ENCODE results near the gene TMEM82.

TMEM82 gene

GRCh38 chr1:15736892-15737261 lies 5.4 kb upstream of the TMEM82 start:
- DNase-seq, result no peak

- DNase-seq, result no peak
These were observed 4.7 kb upstream of the TMEM82 start for GRCh38 chr1:15737324-15738319.

GRCh38 chr1:15738416-15739113 lies 3.7 kb upstream of the TMEM82 start:
- no peak for DNase-seq

GRCh38 chr1:15739259-15739658 lies 3.0 kb upstream of the TMEM82 start:
- no peak for DNase-seq

- no peak for DNase-seq
These were observed 2.6 kb upstream of the TMEM82 start for GRCh38 chr1:15739745-15740144.

- DNase-seq, result peak; percentile 39 to 48
These were observed 1.1 kb upstream of the TMEM82 start for GRCh38 chr1:15740924-15741850.

GRCh38 chr1:15744122-15744679 lies 1.9 kb downstream of the TMEM82 start:
- no peak for DNase-seq

- no peak for DNase-seq
These were observed 5.1 kb downstream of the TMEM82 start for GRCh38 chr1:15747378-15747777.

- DNase-seq, result no peak
These were observed 6.0 kb downstream of the TMEM82 start for GRCh38 chr1:15748264-15748663.

GRCh38 chr1:15748690-15749398 lies 6.5 kb downstream of the TMEM82 start:
- DNase-seq, result no peak

DNA sequence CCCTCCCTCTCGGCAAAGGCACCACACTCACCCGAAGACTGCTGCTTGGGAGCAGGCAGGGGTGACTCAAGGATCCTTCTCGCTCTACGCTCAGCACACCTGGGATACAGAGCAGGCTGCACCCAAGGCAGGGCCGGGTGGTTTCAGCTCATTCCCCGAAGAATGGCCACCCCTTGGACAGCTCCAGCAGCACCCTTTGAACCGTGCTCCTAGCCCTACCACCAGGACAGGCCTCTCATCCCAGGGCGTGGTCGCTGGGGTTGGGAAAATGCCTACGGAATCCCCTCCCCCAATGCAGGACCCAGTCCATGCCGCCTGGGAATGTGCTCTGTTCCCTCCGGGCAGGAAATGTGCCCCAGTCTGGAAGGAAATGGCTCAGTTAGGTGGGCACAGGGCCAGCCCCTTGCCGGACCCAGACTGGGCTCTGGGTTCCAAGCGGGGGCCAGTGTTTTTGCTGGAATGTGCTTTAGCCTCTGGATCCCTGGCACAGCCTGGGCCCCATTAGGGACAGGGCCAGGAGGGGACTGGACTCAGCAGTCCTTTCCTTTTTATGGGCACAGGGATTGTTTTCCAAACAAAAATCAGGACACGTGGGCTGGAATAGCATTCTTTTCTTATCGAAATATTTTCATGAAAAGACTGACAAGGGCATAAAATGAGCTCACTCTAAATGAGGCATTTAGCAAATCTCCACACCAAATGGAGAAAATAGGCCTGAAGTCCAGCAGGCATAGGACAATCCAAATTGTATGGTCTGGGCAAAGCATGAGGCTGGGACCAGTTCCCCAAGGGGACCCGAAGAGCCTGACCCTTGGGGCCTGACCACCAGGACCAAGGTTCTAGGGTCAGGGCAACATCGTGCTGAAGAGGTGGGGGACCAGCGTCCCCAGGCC lies 7.3 kb downstream of the TMEM82 start:
- no peak for DNase-seq

DNA sequence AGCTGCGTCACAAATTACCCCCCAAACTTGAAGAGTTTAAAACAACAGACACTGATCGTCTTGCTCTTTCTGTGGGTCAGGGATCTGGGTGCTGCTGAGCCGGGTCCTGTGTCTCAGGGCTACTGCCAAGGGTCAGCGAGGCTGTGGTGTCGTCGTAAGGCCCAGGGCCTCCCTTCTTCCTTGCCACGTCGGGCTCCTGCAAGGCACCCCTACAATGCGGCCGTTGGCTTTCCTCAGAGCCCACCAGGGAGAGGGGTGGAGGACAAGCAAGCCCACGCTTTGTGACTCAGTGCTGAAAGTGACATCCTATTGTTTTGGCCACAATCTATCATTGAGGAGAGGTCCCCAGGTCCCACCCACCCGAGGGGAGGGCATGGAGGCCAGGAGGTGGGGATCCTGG lies 8.6 kb downstream of the TMEM82 start:
- no peak for DNase-seq

GRCh38 chr1:15751717-15752116 lies 9.4 kb downstream of the TMEM82 start:
- DNase-seq, result no peak

GRCh38 chr1:15753776-15754175 lies 11.5 kb downstream of the TMEM82 start:
- no peak for DNase-seq

DNA sequence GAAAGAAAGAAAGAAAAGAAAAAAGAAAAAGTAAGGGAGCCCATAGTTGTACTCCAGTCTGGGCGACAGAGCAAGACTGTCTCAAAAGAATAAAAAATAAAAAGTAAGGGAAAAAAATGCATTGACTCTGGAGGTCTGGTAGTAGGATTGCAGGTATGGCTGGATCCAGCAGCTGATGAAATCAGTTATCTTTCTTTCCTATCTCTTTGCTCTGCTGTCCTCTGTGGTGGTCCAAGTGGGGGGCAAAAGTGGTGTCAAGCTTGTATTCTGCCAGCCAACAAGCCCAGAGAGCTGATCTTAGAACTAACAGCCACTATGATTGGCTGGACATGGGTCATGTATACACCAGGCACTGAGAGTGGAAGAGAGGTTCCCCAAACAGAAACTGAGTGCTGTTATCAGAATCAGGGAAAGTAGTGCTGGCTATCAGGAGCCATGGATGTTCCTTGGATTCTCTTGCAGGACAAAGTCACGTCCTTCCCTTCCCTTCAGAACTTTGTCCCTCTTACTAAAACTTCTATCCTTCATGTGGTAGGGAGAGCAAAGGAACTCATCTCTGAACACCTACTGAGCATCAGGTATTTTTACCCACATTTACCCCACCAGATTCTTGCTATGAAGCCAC lies 12.8 kb downstream of the TMEM82 start:
- no peak for DNase-seq

GRCh38 chr1:15755646-15756040 lies 13.3 kb downstream of the TMEM82 start:
- DNase-seq, result no peak

DNA sequence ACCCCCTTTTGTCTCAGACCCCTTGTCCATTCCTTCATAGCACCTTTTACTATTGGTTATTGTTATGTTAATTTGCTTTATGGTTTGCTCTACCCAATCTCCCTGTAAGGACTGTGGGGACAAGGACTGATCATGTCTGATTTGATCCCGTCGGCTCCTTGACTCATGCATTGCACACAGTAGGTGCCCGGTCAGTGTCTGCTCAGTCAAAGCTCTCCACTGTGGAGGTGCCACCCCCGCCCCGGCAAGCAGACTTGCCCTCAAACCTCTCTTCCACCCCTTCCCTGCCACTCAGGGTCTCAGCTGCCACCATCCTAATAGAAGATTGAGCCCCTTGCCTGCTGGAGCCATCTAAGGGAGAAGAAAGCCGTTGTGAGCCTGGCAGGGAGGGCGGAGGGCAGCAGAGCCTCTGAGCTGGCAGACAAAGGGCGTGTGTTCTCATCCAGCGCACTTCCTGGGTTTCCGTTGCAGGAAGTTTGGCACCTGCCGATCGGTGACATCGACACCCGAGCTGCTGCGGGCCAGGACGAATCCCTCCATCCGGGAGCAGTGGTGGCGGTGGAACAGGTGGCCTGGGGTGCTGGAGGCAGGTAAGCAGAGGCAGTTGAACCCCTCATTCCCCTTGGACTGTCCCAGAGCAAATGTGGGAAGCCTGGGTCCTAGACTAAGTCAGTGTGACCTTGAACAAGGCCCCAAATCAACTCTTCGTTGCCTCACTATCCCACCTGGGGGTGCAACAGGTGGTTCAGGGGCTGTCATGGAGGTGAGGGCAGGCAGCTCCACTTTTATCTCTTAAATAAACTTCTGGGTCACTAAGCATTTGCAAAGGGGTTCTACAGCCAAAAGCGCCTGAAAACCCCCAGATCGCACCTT lies 14.1 kb downstream of the TMEM82 start:
- DNase-seq, result no peak

DNA sequence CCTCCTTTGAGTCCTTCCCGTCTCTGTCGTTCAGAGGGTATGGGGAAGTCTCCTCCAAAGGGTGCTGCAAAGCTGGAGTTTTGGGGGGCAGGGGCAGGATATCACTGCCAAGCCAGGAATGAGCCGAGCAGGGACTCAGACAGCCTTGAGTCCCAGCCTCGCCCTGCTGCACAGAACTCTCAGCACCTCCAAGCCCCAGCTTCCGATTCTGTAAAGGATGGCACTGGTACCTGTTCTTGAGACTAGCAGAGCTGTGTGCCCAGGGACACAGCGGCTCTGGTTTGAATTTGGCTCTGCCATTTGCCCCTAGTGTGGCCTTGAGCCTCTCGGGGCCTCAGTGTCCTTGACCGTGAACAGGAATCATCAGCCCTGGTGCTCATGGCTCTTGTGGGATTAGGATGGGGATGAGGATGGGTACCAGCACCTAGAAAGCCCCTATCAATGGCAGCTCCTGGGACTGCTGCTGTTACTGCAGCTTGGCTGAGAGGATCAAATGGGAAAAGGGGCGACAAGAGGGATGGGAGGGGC lies 14.8 kb downstream of the TMEM82 start:
- DNase-seq, result no peak
